H1 (cell line): ENCODE measurements around the gene ACY1. TPM values are rescaled to one million over a fixed set of nuclear protein-coding genes. Genes with fewer than 3 reads are reported as not detected.

ENCODE experiments used
- CTCF ChIA-PET: fragments of 300-600 bp; sonication (Branson Sonifier 250); formaldehyde crosslinking; loops from one replicate; lab custom pipeline; 2021; ENCODE audit not compliant: partially characterized antibody; lab: Charles Lee
- POLR2A ChIA-PET: fragments of 300-600 bp; sonication (Branson Sonifier 250); formaldehyde crosslinking; loops from one replicate; lab custom pipeline; 2021; ENCODE audit warnings: inconsistent platforms; ENCODE audit not compliant: partially characterized antibody; lab: Charles Lee
- DNase-seq, 2 experiments: peaks; one replicate each; pipeline versions ENCODE4 v3.0.0 to v3.0.0-alpha.2; 2010 to 2022; ENCODE audit warnings: low spot score in 2 of 2, low read depth in 1 of 2, mixed read lengths in 1 of 2
- FAIRE-seq: peaks from 2 replicates; lab custom pipeline; 2011; peaks lifted over from hg19 to GRCh38; lab: Jason Lieb, UNC
- H2AFZ ChIP-seq: 2 replicates; pipeline ENCODE4 v1.8.1; 2012; ENCODE audit warnings: low read length, inconsistent platforms
- H2AK5ac ChIP-seq: 2 replicates; pipeline ENCODE4 v1.6.1; 2013; ENCODE audit warnings: low read depth, low read length
- H2BK120ac ChIP-seq: replicated peaks from 2 replicates; pipeline ENCODE3; 2013; ENCODE audit warnings: low read depth, low read length, inconsistent platforms
- H2BK12ac ChIP-seq: 2 replicates; pipeline ENCODE4 v1.6.1; 2013; ENCODE audit warnings: low read depth, low read length
- H2BK15ac ChIP-seq: 2 replicates; pipeline ENCODE4 v1.6.1; 2013; ENCODE audit warnings: low read length
- H2BK20ac ChIP-seq: 2 replicates; pipeline ENCODE4 v1.6.1; 2013; ENCODE audit warnings: low read length
- H2BK5ac ChIP-seq: 2 replicates; pipeline ENCODE4 v1.6.1; 2013; ENCODE audit warnings: low read depth, low read length
- H3K14ac ChIP-seq: 2 replicates; pipeline ENCODE4 v1.6.1; 2013; ENCODE audit warnings: inconsistent platforms; ENCODE audit not compliant: insufficient read length
- H3K18ac ChIP-seq: 2 replicates; pipeline ENCODE4 v1.6.1; 2013; ENCODE audit warnings: low read length; ENCODE audit errors: extremely low read depth
- H3K23ac ChIP-seq: 2 replicates; pipeline ENCODE4 v1.6.1; 2013; ENCODE audit warnings: inconsistent platforms; ENCODE audit not compliant: insufficient read length
- H3K23me2 ChIP-seq: 2 replicates; pipeline ENCODE4 v1.6.1; 2013; ENCODE audit warnings: low read depth, low read length
- H3K27ac ChIP-seq: 2 replicates; pipeline ENCODE4 v1.6.1; 2011; ENCODE audit warnings: low read depth, low read length, inconsistent platforms
- H3K27me3 ChIP-seq, 4 experiments: replicated peaks in 1 of 4; 1 replicate in 1 of 4; 2 replicates in 3 of 4; pipeline versions ENCODE4 v1.6.1 to v1.8.1; 2011 to 2013; ENCODE audit warnings: low read length in 3 of 4, mild to moderate bottlenecking in 3 of 4, inconsistent platforms in 2 of 4, mixed read lengths in 2 of 4, moderate library complexity in 1 of 4; ENCODE audit not compliant: control insufficient read depth in 3 of 4, insufficient read depth in 3 of 4; ENCODE audit errors: extremely low read depth in 1 of 4
- H3K36me3 ChIP-seq, 4 experiments: 2 replicates each; pipeline versions ENCODE4 v1.6.1 to v1.8.1; 2011 to 2013; ENCODE audit warnings: mild to moderate bottlenecking in 4 of 4, low read length in 3 of 4, moderate library complexity in 2 of 4, control low read depth in 1 of 4, inconsistent platforms in 1 of 4; ENCODE audit not compliant: insufficient read depth in 4 of 4, control insufficient read depth in 2 of 4
- H3K4ac ChIP-seq: replicated peaks from 2 replicates; pipeline ENCODE3; 2013; ENCODE audit warnings: low read length, low read depth, mixed read lengths, inconsistent platforms; ENCODE audit not compliant: insufficient read length
- H3K4me1 ChIP-seq, 4 experiments: replicated peaks in 1 of 4; 1 replicate in 1 of 4; 2 replicates in 3 of 4; pipeline versions ENCODE4 v1.6.1 to v1.8.1; 2011 to 2013; ENCODE audit warnings: low read length in 3 of 4, inconsistent platforms in 2 of 4, mixed read lengths in 1 of 4; ENCODE audit not compliant: insufficient read depth in 4 of 4, control insufficient read depth in 3 of 4
- H3K4me2 ChIP-seq, 2 experiments: 2 replicates each; pipeline versions ENCODE4 v1.6.1 to v1.8.1; 2011 to 2013; ENCODE audit warnings: low read depth in 2 of 2, low read length in 2 of 2, control low read depth in 1 of 2, inconsistent platforms in 1 of 2, mild to moderate bottlenecking in 1 of 2; ENCODE audit not compliant: insufficient read depth in 1 of 2
- H3K4me3 ChIP-seq, 4 experiments: fragments of 200-600, 300-600 bp in 1 of 4; sonication (generic), shearing (Covaris generic), sonication (Bioruptor Twin) in 1 of 4; 2 replicates each; pipeline versions ENCODE4 v1.5.1 to v1.8.1; 2011 to 2016; ENCODE audit warnings: low read length in 4 of 4, low read depth in 3 of 4, control low read depth in 2 of 4, inconsistent platforms in 2 of 4, mild to moderate bottlenecking in 2 of 4, mixed read lengths in 1 of 4, moderate library complexity in 1 of 4; ENCODE audit not compliant: insufficient read depth in 2 of 4; ENCODE audit errors: extremely low read depth in 1 of 4
- H3K56ac ChIP-seq: replicated peaks from 2 replicates; pipeline ENCODE3; 2013; ENCODE audit warnings: low read depth, mild to moderate bottlenecking, mixed read lengths, low read length, inconsistent platforms; ENCODE audit not compliant: insufficient read length
- H3K79me1 ChIP-seq: 2 replicates; pipeline ENCODE4 v1.6.1; 2013; ENCODE audit warnings: low read depth, low read length, control low read depth
- H3K79me2 ChIP-seq, 2 experiments: 2 replicates each; pipeline versions ENCODE4 v1.6.1 to v1.8.1; 2012 to 2013; ENCODE audit warnings: low read length in 2 of 2, mild to moderate bottlenecking in 2 of 2, inconsistent platforms in 1 of 2; ENCODE audit not compliant: insufficient read depth in 2 of 2, control insufficient read depth in 1 of 2
- H3K9ac ChIP-seq, 4 experiments: replicated peaks in 1 of 4; 1 replicate in 1 of 4; 2 replicates in 3 of 4; pipeline versions ENCODE4 v1.6.1 to v1.8.1; 2011 to 2013; ENCODE audit warnings: low read depth in 3 of 4, low read length in 3 of 4, control low read depth in 2 of 4, mild to moderate bottlenecking in 2 of 4, moderate library complexity in 2 of 4, inconsistent platforms in 1 of 4; ENCODE audit errors: extremely low read depth in 1 of 4
- H3K9me3 ChIP-seq, 2 experiments: 2 replicates each; pipeline versions ENCODE4 v1.6.1 to v1.8.1; 2012 to 2013; ENCODE audit warnings: mild to moderate bottlenecking in 2 of 2, moderate library complexity in 2 of 2, control low read depth in 1 of 2, inconsistent platforms in 1 of 2, low read depth in 1 of 2, low read length in 1 of 2, mixed read lengths in 1 of 2; ENCODE audit not compliant: insufficient read depth in 2 of 2
- H4K20me1 ChIP-seq, 2 experiments: replicated peaks in 1 of 2; 2 replicates each; pipeline versions ENCODE3 to v1.8.1; 2011 to 2013; ENCODE audit warnings: inconsistent platforms in 2 of 2, low read length in 2 of 2, mild to moderate bottlenecking in 1 of 2; ENCODE audit not compliant: insufficient read depth in 2 of 2, control insufficient read depth in 1 of 2
- H4K5ac ChIP-seq: 2 replicates; pipeline ENCODE4 v1.6.1; 2013; ENCODE audit warnings: low read length, low read depth, mixed read lengths, inconsistent platforms; ENCODE audit not compliant: insufficient read length
- H4K8ac ChIP-seq: 2 replicates; pipeline ENCODE4 v1.8.0; 2013; ENCODE audit warnings: mild to moderate bottlenecking, moderate library complexity, low read length, inconsistent platforms; ENCODE audit not compliant: insufficient read depth; ENCODE audit errors: extremely low read depth
- H4K91ac ChIP-seq: replicated peaks from 2 replicates; pipeline ENCODE3; 2013; ENCODE audit warnings: low read length, mixed read lengths, inconsistent platforms; ENCODE audit not compliant: insufficient read length
- MAFK ChIP-seq: IDR thresholded peaks from 2 replicates; pipeline ENCODE4 v1.6.1; 2012; ENCODE audit warnings: low read depth, mild to moderate bottlenecking, improper control_type of control experiment, low read length
- TEAD4 ChIP-seq: IDR thresholded peaks from 2 replicates; pipeline ENCODE4 v1.6.1; 2012; ENCODE audit warnings: low read depth, low read length, inconsistent platforms, mixed read lengths
- ZNF274 ChIP-seq: IDR thresholded peaks from 2 replicates; pipeline ENCODE4 v1.7.0; 2012; ENCODE audit warnings: low read length, borderline replicate concordance; ENCODE audit errors: extremely low read depth
- WGBS, 2 experiments: shearing (Covaris generic) in 1 of 2; methylation state at CpG; one replicate each; pipeline versions ENCODE4 v1.1.6 to v1.1.7; 2013 to 2015; ENCODE audit warnings: low lambda C conversion rate in 2 of 2, mixed read lengths in 2 of 2, inconsistent platforms in 1 of 2, low coverage in 1 of 2, missing lambda C conversion rate in 1 of 2; ENCODE audit not compliant: insufficient replicate concordance in 2 of 2, insufficient coverage in 1 of 2, insufficient read length in 1 of 2; ENCODE audit errors: extremely low coverage in 1 of 2, missing lambda C conversion rate in 1 of 2; 5-methylcytosine and 5-hydroxymethylcytosine counted together
- polyA plus RNA-seq, 7 experiments: library from polyadenylated mRNA; depleted of rRNA in 3 of 7; stranded (reverse) in 5 of 7; unstranded in 2 of 7; fragments of >200 nt in 5 of 7; fragments of 200-250 nt in 2 of 7; gene quantifications; 1 replicate in 5 of 7; 2 replicates in 1 of 7; 4 replicates in 1 of 7; pipeline versions ENCODE4 v1.2.1 to v1.2.3, GENCODE V29; 2011 to 2013; ENCODE audit warnings: missing spikeins in 2 of 7, mixed read lengths in 2 of 7
- total RNA-seq: library from RNA; stranded (reverse); fragmentation: NEBNext Ultra II Directional; extraction: Animal tissue kit (Norgen Biotek cat#: 25700); gene quantifications from 2 replicates; pipeline ENCODE4 v1.2.1, GENCODE V29; 2021

Gene ACY1
- total and polyA plus RNA-seq, 2 of the 8 experiments (the other 6 are each of a cell fraction or from before 2014, with no cell fraction given): 48.3 to 113 TPM

GRCh38 chr3:52023860-52024764 lies 40.8 kb downstream of the ACY1 start:
- no peak overlapping the region for H3K18ac ChIP-seq
- H4K8ac ChIP-seq: no peak overlapping the region; the same call in 1 of the 2 replicates
- no peak overlapping the region for H2BK15ac ChIP-seq
- no peak overlapping the region for H4K91ac ChIP-seq
- no peak overlapping the region for H2AFZ ChIP-seq
- no peaks in the 10 kb centered on the region for H3K9me3 ChIP-seq
- no peaks in the 10 kb centered on the region for H4K20me1 ChIP-seq
- H2BK120ac ChIP-seq: no peak overlapping the region
- no peak overlapping the region for H3K4me3 ChIP-seq
- no peak overlapping the region for H3K23ac ChIP-seq
- H3K4me1 ChIP-seq: peaks cover 0 to 5% (median 2%) of the 10 kb centered on the region in 4 experiments; a peak in 3 of 7 replicates
- no peak overlapping the region for H3K14ac ChIP-seq
- WGBS, 2 experiments: 79% methylated on average over 8 of the region's 8 CpGs; no CpG with 5 or more reads in 1 of the 2 experiments
- no peak overlapping the region for H2BK5ac ChIP-seq
- H3K79me1 ChIP-seq: no peaks in the 10 kb centered on the region
- H3K36me3 ChIP-seq: no peaks in the 10 kb centered on the region
- no peak overlapping the region for H3K4me2 ChIP-seq
- FAIRE-seq (no peak), DNase-seq (no peak)
- no peak overlapping the region for H2BK12ac ChIP-seq
- H3K23me2 ChIP-seq: peaks cover 1% of the 10 kb centered on the region; the same call in 1 of the 2 replicates
- ChIA-PET CTCF (interaction anchor here (1.0 to 24.7 kb wide), 10 partner anchors 7 to 108 kb away, joined by 3 to 984 read pairs (median 10); partner anchors contain the start of gene DUSP7), POLR2A (interaction anchor here (2.2 kb wide), 1 partner anchor 12 kb away, joined by 6 read pairs; no protein-coding TSS in a partner anchor)
- H3K27me3 ChIP-seq: no peaks in the 10 kb centered on the region
- H4K5ac ChIP-seq: no peak overlapping the region
- no peak overlapping the region for H3K56ac ChIP-seq
- H2AK5ac ChIP-seq: no peak overlapping the region
- no peak overlapping the region for H2BK20ac ChIP-seq
- no peak for TF ChIP-seq MAFK
- TF ChIP-seq ZNF274: no peak
- TF ChIP-seq TEAD4: no peak
- H3K27ac ChIP-seq: no peak overlapping the region
- H3K9ac ChIP-seq: no peak overlapping the region
- no peak overlapping the region for H3K4ac ChIP-seq
- no peaks in the 10 kb centered on the region for H3K79me2 ChIP-seq
